ENCODE data around the gene ARID4B.

- TF ChIP-seq CTCF (conservative IDR thresholded peaks at IDR 0.05; ENCODE audit: low read length) (no peak), EZH2phosphoT487 (IDR thresholded peaks at IDR 0.05; ENCODE audit: borderline replicate concordance, low read depth, low read length) (no peak)
These were observed 170.8 kb downstream of the ARID4B start for GRCh38 chr1:235157150-235157549.
